Measurements from ENCODE around the gene ATXN1.

DNA sequence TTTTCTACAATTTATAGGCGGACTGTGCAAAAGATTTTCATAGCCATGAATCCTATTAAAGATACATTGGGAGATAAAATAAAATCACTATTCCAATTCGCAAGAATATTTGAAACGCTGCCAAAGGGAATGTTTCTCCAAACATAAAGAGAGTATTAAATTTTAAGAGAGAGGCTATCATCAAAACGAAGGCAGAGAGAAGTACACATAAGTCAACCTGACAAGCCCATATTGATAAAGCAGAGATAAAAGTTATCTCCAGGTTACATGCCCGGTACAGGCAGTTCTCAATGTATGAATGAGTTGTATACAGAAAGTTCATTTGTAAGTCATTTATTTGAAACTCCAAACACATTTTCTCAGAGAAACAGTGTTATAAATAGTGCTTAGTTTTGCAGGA, 193.1 kb downstream of the ATXN1 start:
- TF ChIP-seq, protein P1, sequence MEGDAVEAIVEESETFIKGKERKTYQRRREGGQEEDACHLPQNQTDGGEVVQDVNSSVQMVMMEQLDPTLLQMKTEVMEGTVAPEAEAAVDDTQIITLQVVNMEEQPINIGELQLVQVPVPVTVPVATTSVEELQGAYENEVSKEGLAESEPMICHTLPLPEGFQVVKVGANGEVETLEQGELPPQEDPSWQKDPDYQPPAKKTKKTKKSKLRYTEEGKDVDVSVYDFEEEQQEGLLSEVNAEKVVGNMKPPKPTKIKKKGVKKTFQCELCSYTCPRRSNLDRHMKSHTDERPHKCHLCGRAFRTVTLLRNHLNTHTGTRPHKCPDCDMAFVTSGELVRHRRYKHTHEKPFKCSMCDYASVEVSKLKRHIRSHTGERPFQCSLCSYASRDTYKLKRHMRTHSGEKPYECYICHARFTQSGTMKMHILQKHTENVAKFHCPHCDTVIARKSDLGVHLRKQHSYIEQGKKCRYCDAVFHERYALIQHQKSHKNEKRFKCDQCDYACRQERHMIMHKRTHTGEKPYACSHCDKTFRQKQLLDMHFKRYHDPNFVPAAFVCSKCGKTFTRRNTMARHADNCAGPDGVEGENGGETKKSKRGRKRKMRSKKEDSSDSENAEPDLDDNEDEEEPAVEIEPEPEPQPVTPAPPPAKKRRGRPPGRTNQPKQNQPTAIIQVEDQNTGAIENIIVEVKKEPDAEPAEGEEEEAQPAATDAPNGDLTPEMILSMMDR (IDR thresholded peaks at IDR 0.05) = no peak
- TF ChIP-seq EP300 (IDR thresholded peaks at IDR 0.05) = no peak

Measured in gastroesophageal sphincter (tissue), 3 donors.